K562 (cell line): Measurements from ENCODE around the gene EFNA1.

Experiments used
- POLR3A ChIP-seq: IDR thresholded peaks from 2 replicates; pipeline ENCODE4 v1.6.1; 2011; ENCODE audit warnings: borderline replicate concordance, mild to moderate bottlenecking, moderate library complexity; ENCODE audit not compliant: insufficient read length, insufficient read depth; ENCODE audit errors: extremely low read depth
- RFX1 ChIP-seq: fragments of 450-650 bp; IDR thresholded peaks from 2 replicates; pipeline ENCODE4 v1.6.1; 2016; ENCODE audit warnings: mild to moderate bottlenecking, moderate library complexity
- SRF ChIP-seq, 2 experiments: fragments of 250-450, 450-650 bp in 1 of 2; sonication (Bioruptor Pico) in 1 of 2; sonication (generic) in 1 of 2; formaldehyde crosslinking; IDR thresholded peaks; 2 replicates each; pipeline versions ENCODE4 v1.5.0 to v1.5.1; 2020 to 2022; ENCODE audit warnings: mild to moderate bottlenecking in 1 of 2, missing genetic modification reagents in 1 of 2
- XRCC3 ChIP-seq: fragments of 450-650 bp; IDR thresholded peaks from 2 replicates; pipeline ENCODE4 v1.6.1; 2017; ENCODE audit warnings: mild to moderate bottlenecking, moderate library complexity
- ZNF274 ChIP-seq: IDR thresholded peaks from 2 replicates; pipeline ENCODE4 v1.6.1; 2011; ENCODE audit warnings: low read depth, mild to moderate bottlenecking, low read length, moderate library complexity, borderline replicate concordance
- TF ChIP-seq, protein P1 (sequence below), 3 experiments: IDR thresholded peaks in 2 of 3; conservative IDR thresholded peaks in 1 of 3; 2 replicates each; pipeline ENCODE4 v1.5.1; 2011 to 2012; ENCODE audit warnings: low read length in 3 of 3, mild to moderate bottlenecking in 3 of 3, control low read depth in 2 of 3, improper control_type of control experiment in 1 of 3, inconsistent platforms in 1 of 3, low read depth in 1 of 3, mixed read lengths in 1 of 3, moderate library complexity in 1 of 3; ENCODE audit not compliant: insufficient read depth in 2 of 3
- TF ChIP-seq, protein P2 (sequence below): sonication (generic); formaldehyde crosslinking; IDR thresholded peaks from 2 replicates; pipeline ENCODE4 v1.8.0; 2022; ENCODE audit warnings: mild to moderate bottlenecking, low read depth, missing genetic modification reagents
- TF ChIP-seq, protein P3 (sequence below): fragments of 250-450 bp; sonication (Bioruptor Pico); IDR thresholded peaks from 2 replicates; pipeline ENCODE4 v1.5.0; 2021

DNA sequence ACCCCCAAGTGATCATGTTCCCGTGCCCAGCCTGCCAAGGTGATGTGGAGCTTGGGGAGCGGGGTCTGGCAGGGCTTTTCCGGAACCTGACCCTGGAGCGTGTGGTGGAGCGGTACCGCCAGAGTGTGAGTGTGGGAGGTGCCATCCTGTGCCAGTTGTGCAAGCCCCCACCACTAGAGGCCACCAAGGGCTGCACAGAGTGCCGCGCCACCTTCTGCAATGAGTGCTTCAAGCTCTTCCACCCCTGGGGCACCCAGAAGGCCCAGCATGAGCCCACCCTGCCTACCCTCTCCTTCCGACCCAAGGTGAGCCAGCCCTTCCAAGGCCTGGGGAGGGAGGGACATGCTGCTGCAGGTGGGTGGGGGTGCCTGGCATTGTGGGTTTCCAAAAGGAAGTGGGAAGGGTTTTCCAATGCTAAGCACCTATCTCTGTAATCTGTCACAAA lies 48.3 kb downstream of the EFNA1 start:
- TF ChIP-seq, protein P1, sequence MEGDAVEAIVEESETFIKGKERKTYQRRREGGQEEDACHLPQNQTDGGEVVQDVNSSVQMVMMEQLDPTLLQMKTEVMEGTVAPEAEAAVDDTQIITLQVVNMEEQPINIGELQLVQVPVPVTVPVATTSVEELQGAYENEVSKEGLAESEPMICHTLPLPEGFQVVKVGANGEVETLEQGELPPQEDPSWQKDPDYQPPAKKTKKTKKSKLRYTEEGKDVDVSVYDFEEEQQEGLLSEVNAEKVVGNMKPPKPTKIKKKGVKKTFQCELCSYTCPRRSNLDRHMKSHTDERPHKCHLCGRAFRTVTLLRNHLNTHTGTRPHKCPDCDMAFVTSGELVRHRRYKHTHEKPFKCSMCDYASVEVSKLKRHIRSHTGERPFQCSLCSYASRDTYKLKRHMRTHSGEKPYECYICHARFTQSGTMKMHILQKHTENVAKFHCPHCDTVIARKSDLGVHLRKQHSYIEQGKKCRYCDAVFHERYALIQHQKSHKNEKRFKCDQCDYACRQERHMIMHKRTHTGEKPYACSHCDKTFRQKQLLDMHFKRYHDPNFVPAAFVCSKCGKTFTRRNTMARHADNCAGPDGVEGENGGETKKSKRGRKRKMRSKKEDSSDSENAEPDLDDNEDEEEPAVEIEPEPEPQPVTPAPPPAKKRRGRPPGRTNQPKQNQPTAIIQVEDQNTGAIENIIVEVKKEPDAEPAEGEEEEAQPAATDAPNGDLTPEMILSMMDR (IDR thresholded peaks at IDR 0.05 in 2 of 3, conservative IDR thresholded peaks at IDR 0.05 in 1 of 3; ENCODE audit: insufficient read depth in 2 of 3, low read depth in 1 of 3, low read length in 3 of 3), result peak in 1 of 3 experiments; percentile 14; a peak in 1 of 6 replicates
- no peak for TF ChIP-seq RFX1
- TF ChIP-seq, protein P2, sequence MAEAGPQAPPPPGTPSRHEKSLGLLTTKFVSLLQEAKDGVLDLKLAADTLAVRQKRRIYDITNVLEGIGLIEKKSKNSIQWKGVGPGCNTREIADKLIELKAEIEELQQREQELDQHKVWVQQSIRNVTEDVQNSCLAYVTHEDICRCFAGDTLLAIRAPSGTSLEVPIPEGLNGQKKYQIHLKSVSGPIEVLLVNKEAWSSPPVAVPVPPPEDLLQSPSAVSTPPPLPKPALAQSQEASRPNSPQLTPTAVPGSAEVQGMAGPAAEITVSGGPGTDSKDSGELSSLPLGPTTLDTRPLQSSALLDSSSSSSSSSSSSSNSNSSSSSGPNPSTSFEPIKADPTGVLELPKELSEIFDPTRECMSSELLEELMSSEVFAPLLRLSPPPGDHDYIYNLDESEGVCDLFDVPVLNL (CRISPR knock-in tag), result no peak
- no peak for TF ChIP-seq SRF (CRISPR knock-in tag; IDR thresholded peaks at IDR 0.05)
- TF ChIP-seq ZNF274, result no peak
- TF ChIP-seq, protein P3, sequence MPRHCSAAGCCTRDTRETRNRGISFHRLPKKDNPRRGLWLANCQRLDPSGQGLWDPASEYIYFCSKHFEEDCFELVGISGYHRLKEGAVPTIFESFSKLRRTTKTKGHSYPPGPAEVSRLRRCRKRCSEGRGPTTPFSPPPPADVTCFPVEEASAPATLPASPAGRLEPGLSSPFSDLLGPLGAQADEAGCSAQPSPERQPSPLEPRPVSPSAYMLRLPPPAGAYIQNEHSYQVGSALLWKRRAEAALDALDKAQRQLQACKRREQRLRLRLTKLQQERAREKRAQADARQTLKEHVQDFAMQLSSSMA (CRISPR knock-in tag), result no peak
- TF ChIP-seq XRCC3, result no peak
- no peak for TF ChIP-seq POLR3A
